Esophagus muscularis mucosa (tissue), 3 donors: ENCODE measurements around the gene MGST2.

ENCODE experiments used
- CTCF ChIP-seq, 3 experiments: fragments of 200-600 bp in 2 of 3; fragments of 450-650 bp in 1 of 3; sonication (generic) in 2 of 3; IDR thresholded peaks; one replicate each; pipeline ENCODE4 v1.5.1; 2017 to 2019; ENCODE audit warnings: antibody characterized with exemption in 3 of 3, mild to moderate bottlenecking in 2 of 3, moderate library complexity in 1 of 3
- POLR2A ChIP-seq: fragments of 450-650 bp; IDR thresholded peaks from one replicate; pipeline ENCODE4 v1.6.1; 2017; ENCODE audit warnings: antibody characterized with exemption, moderate library complexity, mild to moderate bottlenecking, low read depth

GRCh38 chr4:139622901-139623381 lies 42.7 kb upstream of the MGST2 start:
- no peak for TF ChIP-seq CTCF (IDR thresholded peaks at IDR 0.05)
- TF ChIP-seq POLR2A: no peak
